Adrenal gland (tissue), 12 donors: ENCODE results near the gene CCDC148. TPM values are rescaled to one million over a fixed set of nuclear protein-coding genes. Genes with fewer than 3 reads are reported as not detected.

Experiments
- DNase-seq, 7 donors: peaks; one replicate each; pipeline ENCODE4 v3.0.0-alpha.2; 2019 to 2020
- H3K27ac ChIP-seq, 5 donors: fragments of 200-600 bp; sonication (generic) in 4 of 5; 1 replicate in 3 of 5; 2 replicates in 2 of 5; pipeline versions ENCODE4 v1.5.1 to v1.8.0; 2016 to 2020; ENCODE audit warnings: mild to moderate bottlenecking in 1 of 5
- H3K27me3 ChIP-seq: fragments of 200-600 bp; 2 replicates; pipeline ENCODE4 v1.8.0; 2021
- H3K36me3 ChIP-seq, 2 donors: fragments of 200-600 bp; replicated peaks in 1 of 2; 1 replicate in 1 of 2; 2 replicates in 1 of 2; pipeline versions ENCODE4 v1.5.1 to v1.8.0; 2018 to 2022
- H3K4me1 ChIP-seq, 2 donors: fragments of 200-600 bp; replicated peaks in 1 of 2; 1 replicate in 1 of 2; 2 replicates in 1 of 2; pipeline versions ENCODE4 v1.5.1 to v1.8.0; 2018 to 2021
- H3K4me3 ChIP-seq, 4 donors: fragments of 200-600 bp; sonication (generic) in 3 of 4; one replicate each; pipeline ENCODE4 v1.5.1; 2016 to 2018
- H3K9me3 ChIP-seq, 3 donors: fragments of 200-600 bp; sonication (generic) in 1 of 3; replicated peaks in 1 of 3; 1 replicate in 2 of 3; 2 replicates in 1 of 3; pipeline versions ENCODE4 v1.5.1 to v1.8.0; 2016 to 2021
- CTCF ChIP-seq, 6 experiments: fragments of 450-650 bp in 4 of 6; fragments of 200-600 bp in 2 of 6; sonication (generic) in 1 of 6; IDR thresholded peaks; 1 replicate in 5 of 6; 2 replicates in 1 of 6; pipeline versions ENCODE4 v1.5.1 to v1.8.0; 2016 to 2021; ENCODE audit warnings: antibody characterized with exemption in 6 of 6, mild to moderate bottlenecking in 2 of 6, moderate library complexity in 1 of 6
- POLR2A ChIP-seq, 2 donors: fragments of 450-650 bp; IDR thresholded peaks; one replicate each; pipeline ENCODE4 v1.6.1; 2017; ENCODE audit warnings: antibody characterized with exemption in 2 of 2, mild to moderate bottlenecking in 2 of 2, moderate library complexity in 1 of 2
- WGBS, 4 donors: extraction: QIAGEN DNeasy Blood & Tissue Kit in 2 of 4; methylation state at CpG; one replicate each; pipeline versions ENCODE4 v1.1.5 to v1.1.7; 2013 to 2017; 5-methylcytosine and 5-hydroxymethylcytosine counted together
- intact Hi-C, 2 donors: fragments of 100-400 bp; cut with DNase I; formaldehyde crosslinking; loops; one replicate each; pipeline versions ENCODE4 v1.14.1 to v1.15.0; 2022 to 2023
- polyA plus RNA-seq, 3 donors: library from polyadenylated mRNA; stranded (reverse); fragments of 200-250 nt in 2 of 3; fragments of 350-450 nt in 1 of 3; fragmentation: Illumina TruSeq in 1 of 3; extraction: RNeasy Lipid Tissue Mini Kit (QIAGEN cat#74804) in 1 of 3; gene quantifications; one replicate each; pipeline ENCODE4 v1.2.3, GENCODE V29; 2013 to 2014
- total RNA-seq, 9 donors: library from RNA; depleted of rRNA in 4 of 9; stranded (reverse); fragments of >200 nt in 4 of 9; fragments of 120-200 nt in 1 of 9; fragmentation: NEBNext Ultra II Directional in 1 of 9; extraction: Animal tissue kit (Norgen Biotek cat#: 25700) in 1 of 9; gene quantifications; one replicate each; pipeline versions ENCODE4 v1.1.0 to v1.2.4, GENCODE V29; 2013 to 2023
- donor health status: healthy with polysubstance abuse.
- donor health status: Bipolar disorder and iron deficiency.
- donor health status: DM: yes; HTN: yes; CAD: no.
- donor health status: DM: no; HTN: no; CAD: no.
- donor health status: DM: no; HTN: no; CAD: no.
- donor health status: DM: yes; HTN: yes; CAD: no.

CCDC148 gene
- total and polyA plus RNA-seq, 12 donors = 0.24 to 1.6 (median 0.56) TPM; not detected in 2

- Histone ChIP-seq H3K27ac (no peak overlapping the region), H3K4me3 (no peak overlapping the region), H3K36me3 (no peaks in the 10 kb centered on the region), H3K4me1 (no peaks in the 10 kb centered on the region), H3K27me3 (no peaks in the 10 kb centered on the region), H3K9me3 (no peaks in the 10 kb centered on the region)
- intact Hi-C loops = no loop called here
- 0 to 43% (median 0%) methylated on average over 1 of the region's 1 CpG for WGBS, 4 donors
- DNase-seq = no peak
- no peak for TF ChIP-seq CTCF (IDR thresholded peaks at IDR 0.05)
- no peak for TF ChIP-seq POLR2A (IDR thresholded peaks at IDR 0.05)
These were observed 63.9 kb downstream of the CCDC148 start for GRCh38 chr2:158392687-158393086.

- intact Hi-C loops = no loop called here
- 72 to 92% (median 81%) methylated on average over 2 of the region's 2 CpGs for WGBS, 4 donors
- TF ChIP-seq CTCF (IDR thresholded peaks at IDR 0.05) (no peak), POLR2A (IDR thresholded peaks at IDR 0.05) (no peak)
- H3K27ac ChIP-seq = no peak overlapping the region
- no peak overlapping the region for H3K4me3 ChIP-seq
- no peaks in the 10 kb centered on the region for H3K27me3 ChIP-seq
- no peaks in the 10 kb centered on the region for H3K36me3 ChIP-seq
- DNase-seq = no peak
- no peaks in the 10 kb centered on the region for H3K9me3 ChIP-seq
- no peaks in the 10 kb centered on the region for H3K4me1 ChIP-seq
These were observed 64.7 kb downstream of the CCDC148 start for GRCh38 chr2:158391876-158392275.

GRCh38 chr2:158391361-158391760, 65.2 kb downstream of the CCDC148 start:
- Histone ChIP-seq H3K36me3 (no peaks in the 10 kb centered on the region), H3K4me1 (no peaks in the 10 kb centered on the region), H3K27ac (no peak overlapping the region), H3K4me3 (no peak overlapping the region), H3K9me3 (no peaks in the 10 kb centered on the region), H3K27me3 (no peaks in the 10 kb centered on the region)
- no peak for TF ChIP-seq POLR2A (IDR thresholded peaks at IDR 0.05)
- TF ChIP-seq CTCF (IDR thresholded peaks at IDR 0.05) = no peak
- DNase-seq = no peak
- intact Hi-C loops = no loop called here

- no peak for TF ChIP-seq CTCF (IDR thresholded peaks at IDR 0.05)
- no peak for TF ChIP-seq POLR2A (IDR thresholded peaks at IDR 0.05)
- H3K36me3 ChIP-seq = no peaks in the 10 kb centered on the region
- no peak overlapping the region for H3K27ac ChIP-seq
- intact Hi-C loops = no loop called here
- H3K4me1 ChIP-seq = no peaks in the 10 kb centered on the region
- H3K27me3 ChIP-seq = no peaks in the 10 kb centered on the region
- no peaks in the 10 kb centered on the region for H3K9me3 ChIP-seq
- DNase-seq = no peak
- no peak overlapping the region for H3K4me3 ChIP-seq
- 73 to 88% (median 82%) methylated on average over 1 of the region's 1 CpG for WGBS, 4 donors
These were observed 68.4 kb downstream of the CCDC148 start for GRCh38 chr2:158388159-158388558.
